NCI-H187 (cell line): Measurements from ENCODE around the gene FGD5.

Experiments
- DNase-seq, 2 experiments: peaks; one replicate each; lab custom pipeline; 2025; lab: John Stamatoyannopoulos, UW

FGD5 gene

DNA sequence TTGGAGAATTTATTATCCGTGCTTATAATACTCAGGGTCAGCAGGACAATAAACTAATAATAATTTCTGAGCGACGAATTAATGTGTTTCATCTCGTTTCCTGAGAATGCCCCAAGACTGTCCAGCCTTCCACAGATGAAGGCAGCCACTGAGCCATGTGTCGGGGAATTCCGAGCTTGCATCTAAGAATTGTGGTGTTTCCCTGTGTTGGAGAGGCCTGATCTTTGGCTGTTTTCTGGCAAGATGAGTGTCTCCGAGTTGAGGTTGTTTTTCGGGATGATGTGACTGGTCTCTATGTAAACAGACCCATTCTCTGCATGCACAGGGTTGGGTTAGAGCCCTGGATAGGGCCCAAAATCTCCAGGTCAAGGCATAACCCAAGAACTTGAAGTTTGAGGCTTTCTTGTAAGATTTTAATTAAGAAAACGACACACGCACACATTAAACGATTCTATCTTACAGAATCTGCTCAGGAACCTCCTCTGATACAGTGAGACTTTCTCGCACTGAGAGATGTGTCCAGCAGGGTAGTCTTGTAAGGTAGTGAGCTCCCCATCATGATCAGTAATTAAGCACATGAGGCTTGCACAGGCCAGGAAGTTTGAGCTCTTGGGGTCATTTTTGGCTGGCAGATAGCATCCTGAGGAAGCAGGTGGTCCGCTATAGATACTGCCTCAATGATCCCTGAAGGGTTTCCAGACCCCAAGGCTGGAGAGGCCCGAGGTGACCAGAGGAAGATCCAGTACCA, 14.4 kb downstream of the FGD5 start:
- no peak for DNase-seq

DNA sequence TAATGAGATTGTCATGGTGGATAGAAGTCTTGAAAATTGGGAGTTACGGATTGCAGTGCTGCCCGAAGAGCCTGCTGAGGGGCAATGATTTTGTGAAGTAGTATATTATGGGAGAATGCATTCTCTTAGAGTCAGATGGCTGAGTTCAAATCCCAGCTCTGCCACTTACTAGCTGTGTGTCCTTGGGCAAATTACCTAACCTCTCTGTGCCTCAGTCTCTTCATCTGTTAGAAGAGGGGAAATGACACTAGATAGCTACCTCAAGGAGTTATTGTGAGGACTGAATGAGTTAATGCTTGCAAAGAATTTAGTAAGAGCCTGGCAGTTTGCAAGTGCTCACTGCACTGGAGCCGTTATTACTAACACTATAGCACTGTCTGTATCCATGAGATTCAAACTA, 15.4 kb downstream of the FGD5 start:
- no peak for DNase-seq

DNA sequence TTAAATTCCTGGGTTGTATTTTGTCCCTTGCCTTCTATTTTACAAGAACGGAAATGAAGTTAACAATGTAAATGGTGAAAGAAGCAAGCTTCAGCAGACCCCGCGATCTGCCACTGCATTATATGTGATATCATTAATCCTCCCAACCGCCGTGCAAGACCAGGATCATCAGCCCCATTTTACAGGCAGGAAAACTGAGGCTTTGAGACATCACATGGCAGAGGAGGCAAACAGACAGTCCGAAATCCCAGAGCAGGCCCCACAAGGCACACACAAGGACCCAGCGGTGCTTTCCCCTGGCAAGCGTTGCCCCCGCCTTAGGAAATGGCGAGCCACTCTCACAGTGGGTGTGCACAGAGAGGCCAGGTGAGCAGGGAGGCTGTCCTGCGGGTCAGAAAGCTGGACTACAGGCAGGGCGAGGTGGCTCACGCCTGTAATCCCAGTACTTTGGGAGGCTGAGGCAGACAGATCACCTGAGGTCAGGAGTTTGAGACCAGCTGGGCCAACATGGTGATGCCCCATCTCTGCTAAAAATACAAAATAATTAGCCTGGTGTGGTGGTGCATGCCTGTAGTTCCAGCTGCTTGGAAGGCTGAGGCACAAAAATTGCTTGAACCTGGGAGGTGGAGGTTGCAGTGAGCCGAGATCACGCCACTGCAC, 16.2 kb downstream of the FGD5 start:
- no peak for DNase-seq

GRCh38 chr3:14836049-14836468, 17.3 kb downstream of the FGD5 start:
- DNase-seq, result no peak

GRCh38 chr3:14837186-14837877, 18.6 kb downstream of the FGD5 start:
- DNase-seq, result no peak

DNA sequence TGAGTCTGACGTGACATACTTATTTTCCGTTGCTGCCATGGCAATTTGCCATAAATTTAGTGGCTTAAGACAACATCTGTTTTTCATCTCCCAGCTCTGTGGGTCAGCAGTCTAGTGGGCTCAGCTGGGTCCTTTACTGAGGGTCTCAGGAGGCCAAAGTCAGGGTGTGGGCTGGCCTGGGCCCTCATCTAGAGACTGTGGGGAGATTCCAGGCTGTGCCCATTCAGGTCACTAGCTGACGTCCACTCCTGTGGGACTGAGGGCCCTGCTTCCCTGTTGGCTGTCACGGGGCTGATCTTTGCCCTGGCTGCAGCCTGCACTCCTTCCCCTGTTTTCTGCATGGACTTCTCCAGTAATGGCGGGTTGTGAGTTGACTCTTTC, 19.1 kb downstream of the FGD5 start:
- DNase-seq, result no peak

DNA sequence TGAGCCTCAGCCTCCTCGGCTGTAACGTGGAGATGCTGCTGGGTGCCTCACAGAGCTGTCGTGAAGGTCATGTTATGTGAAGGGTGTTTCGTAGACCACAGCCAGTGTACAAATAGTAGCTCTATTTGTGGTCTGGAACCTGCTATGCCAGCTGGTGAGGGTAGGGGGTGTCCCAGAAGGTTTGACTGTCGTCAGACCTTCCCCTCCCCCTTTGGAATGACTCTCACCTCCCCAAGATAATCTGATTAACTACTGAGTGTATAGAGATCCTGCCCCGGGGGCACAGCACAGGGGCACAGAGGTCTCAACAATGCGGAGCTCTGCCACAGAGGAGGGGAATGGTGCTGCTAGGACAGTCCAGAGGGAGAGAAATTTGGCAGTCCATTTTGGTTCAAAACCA, 20.5 kb downstream of the FGD5 start:
- DNase-seq, result no peak

GRCh38 chr3:14841836-14842235, 23.1 kb downstream of the FGD5 start:
- DNase-seq, result no peak

GRCh38 chr3:14842277-14842676, 23.5 kb downstream of the FGD5 start:
- no peak for DNase-seq

GRCh38 chr3:14843321-14843720, 24.6 kb downstream of the FGD5 start:
- no peak for DNase-seq

- no peak for DNase-seq
Measured at GRCh38 chr3:14844386-14845170, 25.8 kb downstream of the FGD5 start.

DNA sequence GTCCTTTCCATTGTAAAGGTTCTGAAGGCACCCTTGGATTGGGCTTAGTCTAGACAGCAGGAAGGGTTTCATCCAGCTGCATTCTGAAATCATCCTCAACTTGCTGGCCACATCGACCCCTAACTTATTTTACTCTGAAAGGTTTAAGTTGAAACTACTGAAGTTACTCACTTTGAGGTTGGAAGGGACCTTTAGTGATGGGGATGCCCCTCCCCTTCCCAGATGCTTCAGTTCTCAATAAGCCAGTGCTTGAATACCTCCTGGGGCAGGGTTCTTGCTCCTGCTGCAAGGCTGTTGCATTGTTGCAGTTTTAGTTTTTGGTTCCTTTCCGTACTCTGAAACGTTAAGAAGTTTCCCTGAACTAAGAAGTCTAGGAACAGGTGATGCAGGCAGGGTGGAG, 26.4 kb downstream of the FGD5 start:
- DNase-seq, result no peak

DNA sequence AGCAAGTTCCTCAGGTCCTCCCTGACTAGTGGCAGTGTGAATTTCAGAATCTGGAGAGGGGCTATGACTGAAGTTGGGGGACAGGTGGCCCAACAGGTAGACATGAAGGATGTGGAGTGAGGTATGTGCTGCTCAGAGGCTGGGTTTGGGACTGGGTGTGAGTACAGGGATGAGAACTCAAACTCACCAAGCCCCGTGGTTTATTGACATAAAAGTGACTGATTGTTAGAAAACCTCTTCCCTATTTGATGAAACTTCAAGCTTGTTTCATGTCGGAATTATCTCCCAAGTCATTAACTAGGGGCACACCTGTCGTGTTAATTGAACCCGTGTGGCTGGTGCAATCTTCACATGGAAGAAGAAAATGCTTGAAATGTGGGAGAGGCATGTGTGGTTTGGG, 27.1 kb downstream of the FGD5 start:
- DNase-seq, result no peak

- DNase-seq, result no peak
Measured at GRCh38 chr3:14846226-14846880, 27.6 kb downstream of the FGD5 start.

- DNase-seq, result no peak
Measured at GRCh38 chr3:14847613-14848541, 29.1 kb downstream of the FGD5 start.

DNA sequence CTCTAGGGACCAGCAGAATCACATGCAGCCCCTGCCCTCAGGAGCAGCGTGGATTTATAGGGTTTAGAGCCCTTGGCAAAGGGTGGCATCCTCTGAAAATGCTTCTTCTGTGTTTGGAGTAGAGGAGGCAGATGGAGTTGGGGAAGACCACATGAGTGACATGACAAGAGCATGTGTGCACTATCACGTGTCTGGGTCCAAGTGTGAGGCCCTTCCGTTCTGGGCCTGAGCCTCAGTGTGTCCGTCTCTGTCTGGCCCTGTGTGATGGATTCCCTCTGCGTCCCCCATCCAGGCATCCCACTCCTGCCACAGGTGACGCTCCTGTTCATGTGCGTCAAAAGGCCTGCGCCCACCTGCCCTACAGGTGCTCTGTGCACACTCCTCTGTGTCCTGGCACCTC, 30.1 kb downstream of the FGD5 start:
- no peak for DNase-seq

GRCh38 chr3:14849638-14850230, 31.0 kb downstream of the FGD5 start:
- DNase-seq, result no peak

GRCh38 chr3:14852058-14852594, 33.4 kb downstream of the FGD5 start:
- no peak for DNase-seq

DNA sequence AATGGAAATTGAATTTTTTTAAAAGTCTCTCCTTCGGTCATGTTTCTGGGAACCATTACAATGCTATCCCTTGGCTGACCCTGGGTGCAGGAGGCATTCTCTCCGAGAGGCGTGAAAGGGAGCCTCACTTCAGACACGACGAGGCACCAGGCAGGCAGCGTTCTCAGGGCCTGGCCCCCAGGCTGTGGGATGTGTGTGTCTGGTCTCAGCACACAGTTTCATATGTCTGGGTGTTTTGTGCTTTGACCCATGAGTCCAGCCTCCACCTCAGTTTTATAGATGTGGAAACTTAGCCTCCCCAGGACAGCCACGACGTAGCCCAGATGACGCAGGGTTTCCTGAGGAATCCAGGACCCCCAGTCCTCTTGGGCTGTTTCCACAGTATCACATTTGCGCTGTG, 34.0 kb downstream of the FGD5 start:
- no peak for DNase-seq
